ENCODE data around the gene PLS1. TPM values are rescaled to one million over a fixed set of nuclear protein-coding genes. Genes with fewer than 3 reads are reported as not detected.
A peak's percentile ranks its signal among the peaks of the same experiment; 100 is the strongest.

The PLS1 gene
- total RNA-seq, 1 experiment from 2014 or later: 36.1 TPM

DNA sequence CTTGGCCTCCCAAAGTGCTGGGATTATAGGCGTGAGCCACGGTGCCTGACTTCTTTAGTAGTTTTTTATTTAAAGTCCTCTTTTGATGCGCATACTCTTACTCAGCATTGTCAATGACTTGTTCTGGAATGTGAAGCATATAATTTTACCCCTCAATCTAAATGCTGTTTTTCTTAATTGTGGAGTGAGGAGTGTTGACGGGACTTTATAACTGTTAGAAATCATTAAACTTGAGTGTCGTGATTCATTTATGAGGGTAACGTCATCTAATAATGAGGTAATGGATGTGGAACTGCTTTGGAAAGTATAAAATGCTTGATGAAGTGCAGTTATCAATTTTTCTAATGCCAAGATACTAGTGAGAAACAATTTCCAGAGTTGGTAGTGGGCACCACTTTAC lies 48.3 kb downstream of the PLS1 start:
- no peaks in the 10 kb centered on the region for H3K27me3 ChIP-seq (ENCODE audit: control insufficient read depth, insufficient read depth, low read length)
- intact Hi-C loops (cut with micrococcal nuclease; ENCODE audit: unreplicated experiment) (no loop called here), in situ Hi-C loops (cut with HindIII; ENCODE audit: low pct_unique_long_range_greater_than_20kb, low sequenced_read_pairs) (no loop called here)
- ATAC-seq: no peak
- no peaks in the 10 kb centered on the region for H3K9me3 ChIP-seq (ENCODE audit: control insufficient read depth, insufficient read depth, low read depth, low read length)
- H3K36me3 ChIP-seq (ENCODE audit: control insufficient read depth, insufficient read depth, low read length): no peaks in the 10 kb centered on the region
- no peak for DNase-seq (ENCODE audit: low read depth, low spot score)
- no TSS peak for BruUV-seq (replicated peaks)
- TF ChIP-seq SIN3A (IDR thresholded peaks at IDR 0.05; ENCODE audit: borderline replicate concordance, insufficient read depth, low read depth, low read length) (no peak), POLR2AphosphoS5 (IDR thresholded peaks at IDR 0.05; ENCODE audit: low read depth, low read length) (no peak), TCF7L2 (IDR thresholded peaks at IDR 0.05; ENCODE audit: low read depth, low read length) (no peak), CTCF (IDR thresholded peaks at IDR 0.05) (no peak), REST (IDR thresholded peaks at IDR 0.05; ENCODE audit: insufficient read depth in 1 of 2, low read depth in 2 of 2, low read length in 1 of 2) (no peak)
- no peak overlapping the region for H3K4me3 ChIP-seq (ENCODE audit: low read depth in 2 of 2, low read length in 2 of 2)
- ChIA-PET CTCF (no interaction called here), POLR2A (no interaction called here)
- H3K27ac ChIP-seq (ENCODE audit: low read length): no peak overlapping the region
- peaks cover 19% of the 10 kb centered on the region for H3K4me1 ChIP-seq (ENCODE audit: control insufficient read depth, insufficient read depth, low read length)

GRCh38 chr3:142645236-142645793 lies 49.1 kb downstream of the PLS1 start:
- in situ Hi-C loops (cut with HindIII; ENCODE audit: low pct_unique_long_range_greater_than_20kb, low sequenced_read_pairs) (no loop called here), intact Hi-C loops (cut with micrococcal nuclease; ENCODE audit: unreplicated experiment) (no loop called here)
- DNase-seq (ENCODE audit: low read depth, low spot score): peak; percentile 77
- ATAC-seq: peak; percentile 86
- H3K27me3 ChIP-seq (ENCODE audit: control insufficient read depth, insufficient read depth, low read length): no peaks in the 10 kb centered on the region
- no peak overlapping the region for H3K4me3 ChIP-seq (ENCODE audit: low read depth in 2 of 2, low read length in 2 of 2)
- POLR2A ChIA-PET: no interaction called here
- H3K9me3 ChIP-seq (ENCODE audit: control insufficient read depth, insufficient read depth, low read depth, low read length): no peaks in the 10 kb centered on the region
- H3K4me1 ChIP-seq (ENCODE audit: control insufficient read depth, insufficient read depth, low read length): peaks cover 19% of the 10 kb centered on the region
- peak overlapping the region; percentile 10; the same call in 1 of the 2 replicates for H3K27ac ChIP-seq (ENCODE audit: low read length)
- no TSS peak for BruUV-seq (replicated peaks)
- CTCF ChIA-PET: no interaction called here
- no peaks in the 10 kb centered on the region for H3K36me3 ChIP-seq (ENCODE audit: control insufficient read depth, insufficient read depth, low read length)
- TF ChIP-seq CTCF (IDR thresholded peaks at IDR 0.05) (no peak), SIN3A (IDR thresholded peaks at IDR 0.05; ENCODE audit: borderline replicate concordance, insufficient read depth, low read depth, low read length) (no peak), REST (IDR thresholded peaks at IDR 0.05; ENCODE audit: insufficient read depth in 1 of 2, low read depth in 2 of 2, low read length in 1 of 2) (no peak), TCF7L2 (IDR thresholded peaks at IDR 0.05; ENCODE audit: low read depth, low read length) (no peak), POLR2AphosphoS5 (IDR thresholded peaks at IDR 0.05; ENCODE audit: low read depth, low read length) (no peak)
